22Rv1 (cell line): ENCODE measurements around the gene TAC3.
"Not testable (repeated sequence)": the region's sequence is repeated elsewhere in the genome, so short reads cannot be mapped to it uniquely, and the experiment has no call there.

Experiments used
- ZFX ChIP-seq: fragments of 450-650 bp; IDR thresholded peaks from 2 replicates; pipeline ENCODE4 v1.6.1; 2017; ENCODE audit warnings: antibody characterized with exemption, borderline replicate concordance
- TF ChIP-seq, protein P1 (sequence below): fragments of 450-650 bp; IDR thresholded peaks from 2 replicates; pipeline ENCODE4 v1.5.1; 2017; ENCODE audit warnings: mild to moderate bottlenecking

DNA sequence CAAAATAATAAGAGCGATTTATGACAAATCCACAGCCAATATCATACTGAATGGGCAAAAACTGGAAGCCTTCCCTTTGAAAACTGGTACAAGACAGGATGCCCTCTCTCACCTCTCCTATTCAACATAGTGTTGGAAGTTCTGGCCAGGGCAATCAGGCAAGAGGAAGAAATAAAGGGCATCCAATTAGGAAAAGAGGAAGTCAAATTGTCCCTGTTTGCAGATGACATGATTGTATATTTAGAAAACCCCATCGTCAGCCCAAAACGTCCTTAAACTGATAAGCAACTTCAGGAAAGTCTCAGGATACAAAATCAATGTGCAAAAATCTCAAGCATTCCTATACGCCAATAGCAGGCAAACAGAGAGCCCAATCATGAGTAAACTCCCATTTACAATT, 54.1 kb downstream of the TAC3 start:
- TF ChIP-seq, protein P1, sequence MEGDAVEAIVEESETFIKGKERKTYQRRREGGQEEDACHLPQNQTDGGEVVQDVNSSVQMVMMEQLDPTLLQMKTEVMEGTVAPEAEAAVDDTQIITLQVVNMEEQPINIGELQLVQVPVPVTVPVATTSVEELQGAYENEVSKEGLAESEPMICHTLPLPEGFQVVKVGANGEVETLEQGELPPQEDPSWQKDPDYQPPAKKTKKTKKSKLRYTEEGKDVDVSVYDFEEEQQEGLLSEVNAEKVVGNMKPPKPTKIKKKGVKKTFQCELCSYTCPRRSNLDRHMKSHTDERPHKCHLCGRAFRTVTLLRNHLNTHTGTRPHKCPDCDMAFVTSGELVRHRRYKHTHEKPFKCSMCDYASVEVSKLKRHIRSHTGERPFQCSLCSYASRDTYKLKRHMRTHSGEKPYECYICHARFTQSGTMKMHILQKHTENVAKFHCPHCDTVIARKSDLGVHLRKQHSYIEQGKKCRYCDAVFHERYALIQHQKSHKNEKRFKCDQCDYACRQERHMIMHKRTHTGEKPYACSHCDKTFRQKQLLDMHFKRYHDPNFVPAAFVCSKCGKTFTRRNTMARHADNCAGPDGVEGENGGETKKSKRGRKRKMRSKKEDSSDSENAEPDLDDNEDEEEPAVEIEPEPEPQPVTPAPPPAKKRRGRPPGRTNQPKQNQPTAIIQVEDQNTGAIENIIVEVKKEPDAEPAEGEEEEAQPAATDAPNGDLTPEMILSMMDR = not testable (repeated sequence)
- TF ChIP-seq ZFX = not testable (repeated sequence)
